Heart left ventricle (tissue), 13 donors: ENCODE measurements around the gene EGFL6.

Experiments used
- CTCF ChIP-seq, 12 donors: fragments of 200-600 bp; sonication (generic) in 4 of 12; IDR thresholded peaks; one replicate each; pipeline versions ENCODE4 v1.5.0 to v1.8.0; 2018 to 2022; ENCODE audit warnings: antibody characterized with exemption in 12 of 12, mild to moderate bottlenecking in 5 of 12
- POLR2A ChIP-seq, 2 donors: fragments of 450-650 bp; IDR thresholded peaks; one replicate each; pipeline ENCODE4 v1.6.1; 2017; ENCODE audit warnings: antibody characterized with exemption in 2 of 2, mild to moderate bottlenecking in 2 of 2, moderate library complexity in 2 of 2
- donor health status: ischemic (EF 13 %, LVEDD 7.1; RV severe dilation, severe dysfunction).
- donor health status: DM: no; HTN: yes; CAD: no.
- donor health status: DM: no; HTN: no; CAD: no.
- donor health status: ischemic (EF 25% LVEDD 6.9; RV normal size, moderate dysfunction).
- donor health status: ischemic (EF 25% LVEDD 5.7; RV mildly dilated, moderate dysfunction).
- donor health status: ischemic (EF 35%, LVEDD 5.7; RV mildly dilated, moderate dysfunction).
- donor health status: nonischemic (EF 11% LVEDD 7.7; RV severe dilation, severe dysfunction).
- donor health status: DM: yes; HTN: yes; CAD: no.
- donor health status: PGD.
- donor health status: ischemic (EF 29% LVEDD 5.4; RV normal size, mild dysfunction).
- donor health status: nonischemic (EF 23%, LVEDD 6.1; RV moderate dilation, normal function).

GRCh38 chrX:13605611-13606010, 36.2 kb downstream of the EGFL6 start:
- TF ChIP-seq CTCF (IDR thresholded peaks at IDR 0.05) = no peak
- TF ChIP-seq POLR2A (IDR thresholded peaks at IDR 0.05) = no peak
